Right atrium auricular region (tissue), 2 donors: ENCODE measurements around the gene HEPACAM2. TPM values are rescaled to one million over a fixed set of nuclear protein-coding genes. Genes with fewer than 3 reads are reported as not detected.

Experiments
- DNase-seq: peaks from one replicate; pipeline ENCODE4 v3.0.0-alpha.2; 2019; ENCODE audit warnings: low spot score
- H3K27ac ChIP-seq, 2 donors: fragments of 200-600 bp; sonication (generic); 1 replicate in 1 of 2; 2 replicates in 1 of 2; pipeline ENCODE4 v1.5.1; 2016 to 2019
- H3K27me3 ChIP-seq, 2 donors: fragments of 200-600 bp; sonication (generic); one replicate each; pipeline versions ENCODE4 v1.5.1 to v1.6.0; 2017 to 2019
- H3K36me3 ChIP-seq: fragments of 200-600 bp; sonication (generic); one replicate; pipeline ENCODE4 v1.5.1; 2016
- H3K4me1 ChIP-seq, 2 donors: fragments of 200-600 bp; sonication (generic); one replicate each; pipeline versions ENCODE4 v1.5.1 to v1.6.0; 2017 to 2019
- H3K4me3 ChIP-seq, 2 donors: fragments of 200-600 bp; sonication (generic); 1 replicate in 1 of 2; 2 replicates in 1 of 2; pipeline ENCODE4 v1.5.1; 2017 to 2019; ENCODE audit warnings: mild to moderate bottlenecking in 1 of 2, moderate library complexity in 1 of 2
- H3K9me3 ChIP-seq, 2 donors: fragments of 200-600 bp; sonication (generic); one replicate each; pipeline ENCODE4 v1.5.1; 2019
- CTCF ChIP-seq, 2 donors: fragments of 200-600 bp; sonication (generic); IDR thresholded peaks; one replicate each; pipeline ENCODE4 v1.5.1; 2019; ENCODE audit warnings: antibody characterized with exemption in 2 of 2
- total RNA-seq, 2 donors: library from RNA; depleted of rRNA; stranded (reverse); fragments of >200 nt; gene quantifications; one replicate each; pipeline ENCODE4 v1.1.0, GENCODE V29; 2016

The HEPACAM2 gene
- under 1 TPM in 1 of 2 donors, not detected in 1; 0.22 TPM for total RNA-seq

DNA sequence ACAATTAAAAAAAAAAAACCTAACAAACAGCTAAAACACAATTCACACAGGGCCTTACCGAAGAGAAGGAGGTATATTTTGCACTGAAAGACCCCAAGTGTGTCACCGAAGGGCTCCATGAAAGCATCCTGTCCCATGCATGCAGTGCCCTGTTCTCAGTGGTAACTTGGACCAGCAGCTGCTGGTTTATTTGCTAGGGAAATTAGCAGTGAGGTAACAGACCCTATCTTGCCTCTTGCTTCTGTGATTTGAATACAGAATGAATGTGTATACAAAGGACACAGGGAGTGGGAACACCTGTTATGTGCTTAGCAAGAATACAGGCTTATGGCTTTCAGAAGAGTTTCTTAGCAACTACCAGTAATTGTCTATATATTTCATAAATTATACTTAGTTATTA, at the start of gene HEPACAM2:
Gene HEPACAM2, minus strand, starts transcription at position 160 of the 400 bp plus-strand sequence.
- Histone ChIP-seq H3K27me3 (no peaks in the 10 kb centered on the region), H3K4me3 (no peak within 1 kb of the TSS), H3K4me1 (peaks cover 0 to under 1% of the 10 kb centered on the region in 2 donors), H3K36me3 (no peaks in the 10 kb centered on the region), H3K9me3 (no peaks in the 10 kb centered on the region), H3K27ac (no peak within 1 kb of the TSS)
- no peak for DNase-seq
- TF ChIP-seq CTCF (IDR thresholded peaks at IDR 0.05) = no peak

GRCh38 chr7:93265220-93265619, 39.0 kb upstream of the HEPACAM2 start:
- Histone ChIP-seq H3K4me1 (no peaks in the 10 kb centered on the region), H3K36me3 (no peaks in the 10 kb centered on the region), H3K27me3 (no peaks in the 10 kb centered on the region), H3K27ac (no peak overlapping the region), H3K4me3 (no peak overlapping the region), H3K9me3 (no peaks in the 10 kb centered on the region)
- no peak for TF ChIP-seq CTCF (IDR thresholded peaks at IDR 0.05)
- DNase-seq = no peak

DNA sequence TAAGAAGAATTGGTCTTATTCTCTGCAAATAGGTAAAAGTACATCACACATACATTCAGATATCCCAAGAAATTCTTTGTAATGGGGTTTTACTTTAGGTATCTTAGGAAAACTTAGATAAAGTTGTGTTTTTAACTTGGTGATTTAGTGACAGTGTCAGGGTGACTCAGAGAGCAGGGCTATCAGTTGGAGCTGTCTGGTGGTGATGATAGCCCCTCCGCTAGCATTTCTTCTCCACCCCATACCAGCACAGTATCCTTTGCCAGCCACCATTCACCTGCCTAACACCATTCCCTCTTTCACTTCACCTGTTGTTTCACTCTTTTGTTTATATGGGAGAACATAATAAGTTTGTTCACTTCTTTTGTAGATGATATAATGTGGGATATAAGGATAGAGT, 36.3 kb upstream of the HEPACAM2 start:
- Histone ChIP-seq H3K4me1 (no peaks in the 10 kb centered on the region), H3K9me3 (no peaks in the 10 kb centered on the region), H3K36me3 (no peaks in the 10 kb centered on the region), H3K27me3 (no peaks in the 10 kb centered on the region), H3K27ac (no peak overlapping the region), H3K4me3 (no peak overlapping the region)
- TF ChIP-seq CTCF (IDR thresholded peaks at IDR 0.05) = no peak
- DNase-seq = no peak

DNA sequence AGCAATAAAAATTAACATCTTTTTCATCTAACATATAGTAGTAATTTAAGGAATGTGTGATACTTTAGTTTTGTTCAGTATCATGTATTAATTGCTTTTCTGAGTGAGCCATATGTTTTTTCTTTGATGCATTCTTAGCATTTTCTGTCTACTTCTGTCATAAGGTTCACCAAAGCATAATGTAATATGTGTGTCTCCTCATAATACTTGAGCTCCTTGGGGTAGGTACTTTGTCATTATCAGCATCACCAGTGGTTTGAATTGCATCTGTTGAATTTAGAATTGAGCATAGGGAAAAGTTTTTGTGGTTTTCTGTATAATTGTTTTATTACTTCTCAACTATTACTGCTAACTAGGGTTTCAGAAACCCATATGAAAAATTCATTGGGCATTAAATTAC, 32.4 kb upstream of the HEPACAM2 start:
- Histone ChIP-seq H3K27me3 (no peaks in the 10 kb centered on the region), H3K9me3 (no peaks in the 10 kb centered on the region), H3K4me3 (no peak overlapping the region), H3K36me3 (no peaks in the 10 kb centered on the region), H3K27ac (no peak overlapping the region), H3K4me1 (no peaks in the 10 kb centered on the region)
- no peak for DNase-seq
- no peak for TF ChIP-seq CTCF (IDR thresholded peaks at IDR 0.05)

GRCh38 chr7:93249491-93250148, 23.4 kb upstream of the HEPACAM2 start:
- no peaks in the 10 kb centered on the region for H3K36me3 ChIP-seq
- no peak for TF ChIP-seq CTCF (IDR thresholded peaks at IDR 0.05)
- H3K9me3 ChIP-seq = no peaks in the 10 kb centered on the region
- no peak overlapping the region for H3K27ac ChIP-seq
- no peaks in the 10 kb centered on the region for H3K4me1 ChIP-seq
- DNase-seq = no peak
- H3K27me3 ChIP-seq = no peaks in the 10 kb centered on the region
- H3K4me3 ChIP-seq = no peak overlapping the region
